Spinal cord (tissue), 10 donors: ENCODE data around the gene GCNT4. TPM values are rescaled to one million over a fixed set of nuclear protein-coding genes. Genes with fewer than 3 reads are reported as not detected.

Experiments used
- DNase-seq, 6 donors: peaks; one replicate each; pipeline versions ENCODE4 v3.0.0 to v3.0.0-alpha.2; 2013 to 2015; ENCODE audit warnings: low spot score in 6 of 6, low read depth in 4 of 6
- H3K27ac ChIP-seq: one replicate; pipeline ENCODE4 v1.5.1; 2013; ENCODE audit warnings: low read depth, low read length, control low read depth
- H3K27me3 ChIP-seq: one replicate; pipeline ENCODE4 v1.6.1; 2013; ENCODE audit warnings: low read length; ENCODE audit not compliant: control insufficient read depth, insufficient read depth
- H3K36me3 ChIP-seq: one replicate; pipeline ENCODE4 v1.6.1; 2013; ENCODE audit warnings: low read length; ENCODE audit not compliant: control insufficient read depth, insufficient read depth
- H3K4me1 ChIP-seq: one replicate; pipeline ENCODE4 v1.6.1; 2013; ENCODE audit warnings: low read length; ENCODE audit not compliant: control insufficient read depth, insufficient read depth
- H3K4me3 ChIP-seq: one replicate; pipeline ENCODE4 v1.5.1; 2013; ENCODE audit warnings: low read depth, low read length, control low read depth
- H3K9me3 ChIP-seq: one replicate; pipeline ENCODE4 v1.6.1; 2013; ENCODE audit warnings: low read length; ENCODE audit not compliant: control insufficient read depth, insufficient read depth
- WGBS: methylation state at CpG from one replicate; pipeline ENCODE4 v1.1.5; 2013; ENCODE audit warnings: missing lambda C conversion rate; ENCODE audit not compliant: insufficient coverage; 5-methylcytosine and 5-hydroxymethylcytosine counted together
- polyA plus RNA-seq, 2 donors: library from polyadenylated mRNA; unstranded; fragments of 120-200 nt; gene quantifications; one replicate each; pipeline ENCODE4 v1.2.1, GENCODE V29; 2013; ENCODE audit not compliant: insufficient read length in 2 of 2
- total RNA-seq, 2 donors: library from RNA; depleted of rRNA in 1 of 2; stranded (reverse); fragments of 120-200 nt in 1 of 2; fragments of >200 nt in 1 of 2; gene quantifications; one replicate each; pipeline versions ENCODE4 v1.2.3 to v1.2.4, GENCODE V29; 2013 to 2014
- donor health status: healthy.

Gene GCNT4
- total and polyA plus RNA-seq, 4 donors, result 0.66 to 2.9 (median 1.1) TPM

GRCh38 chr5:75044406-75044805 lies 8.0 kb downstream of the GCNT4 start:
- DNase-seq, result peak in 1 of 6 donors; percentile 6
- H3K9me3 ChIP-seq, result no peaks in the 10 kb centered on the region
- H3K27ac ChIP-seq, result no peak overlapping the region
- H3K4me1 ChIP-seq, result no peaks in the 10 kb centered on the region
- no peaks in the 10 kb centered on the region for H3K36me3 ChIP-seq
- H3K27me3 ChIP-seq, result peaks cover 2% of the 10 kb centered on the region
- no peak overlapping the region for H3K4me3 ChIP-seq
- 80% methylated on average over 6 of the region's 7 CpGs for WGBS

GRCh38 chr5:75043633-75044264 lies 8.6 kb downstream of the GCNT4 start:
- Histone ChIP-seq H3K9me3 (no peaks in the 10 kb centered on the region), H3K27ac (no peak overlapping the region), H3K4me3 (no peak overlapping the region), H3K27me3 (peaks cover 2% of the 10 kb centered on the region), H3K36me3 (no peaks in the 10 kb centered on the region), H3K4me1 (no peaks in the 10 kb centered on the region)
- WGBS, result 100% methylated on average over 3 of the region's 7 CpGs
- DNase-seq, result peak in 1 of 6 donors; percentile 38

GRCh38 chr5:75042522-75042921 lies 9.8 kb downstream of the GCNT4 start:
- no CpG with 5 or more reads among the region's 1 CpG for WGBS
- DNase-seq, result peak in 1 of 6 donors; percentile 61
- H3K4me1 ChIP-seq, result no peaks in the 10 kb centered on the region
- H3K9me3 ChIP-seq, result no peaks in the 10 kb centered on the region
- H3K36me3 ChIP-seq, result no peaks in the 10 kb centered on the region
- no peak overlapping the region for H3K4me3 ChIP-seq
- no peak overlapping the region for H3K27ac ChIP-seq
- H3K27me3 ChIP-seq, result no peaks in the 10 kb centered on the region

- Histone ChIP-seq H3K4me3 (no peak overlapping the region), H3K9me3 (no peaks in the 10 kb centered on the region), H3K27ac (no peak overlapping the region), H3K36me3 (no peaks in the 10 kb centered on the region), H3K4me1 (no peaks in the 10 kb centered on the region), H3K27me3 (no peaks in the 10 kb centered on the region)
- peak in 1 of 6 donors; percentile 12 for DNase-seq
- 80% methylated on average over 3 of the region's 4 CpGs for WGBS
These were observed 11.4 kb downstream of the GCNT4 start for GRCh38 chr5:75040973-75041372.

GRCh38 chr5:75037106-75037505 lies 15.3 kb downstream of the GCNT4 start:
- H3K9me3 ChIP-seq, result no peaks in the 10 kb centered on the region
- no peak overlapping the region for H3K4me3 ChIP-seq
- 80% methylated on average over 1 of the region's 4 CpGs for whole genome bisulfite sequencing
- no peak overlapping the region for H3K27ac ChIP-seq
- H3K4me1 ChIP-seq, result no peaks in the 10 kb centered on the region
- no peaks in the 10 kb centered on the region for H3K27me3 ChIP-seq
- DNase-seq, result no peak
- H3K36me3 ChIP-seq, result no peaks in the 10 kb centered on the region

GRCh38 chr5:75034137-75034739 lies 18.1 kb downstream of the GCNT4 start:
- no peaks in the 10 kb centered on the region for H3K27me3 ChIP-seq
- H3K4me3 ChIP-seq, result no peak overlapping the region
- no peak for DNase-seq
- H3K9me3 ChIP-seq, result no peaks in the 10 kb centered on the region
- no peaks in the 10 kb centered on the region for H3K36me3 ChIP-seq
- H3K27ac ChIP-seq, result no peak overlapping the region
- H3K4me1 ChIP-seq, result no peaks in the 10 kb centered on the region
- 96% methylated on average over 3 of the region's 6 CpGs for WGBS

GRCh38 chr5:75031366-75031765 lies 21.0 kb downstream of the GCNT4 start:
- Histone ChIP-seq H3K9me3 (no peaks in the 10 kb centered on the region), H3K27ac (no peak overlapping the region), H3K27me3 (no peaks in the 10 kb centered on the region), H3K36me3 (no peaks in the 10 kb centered on the region), H3K4me3 (no peak overlapping the region), H3K4me1 (no peaks in the 10 kb centered on the region)
- WGBS, result no CpG with 5 or more reads among the region's 3 CpGs
- DNase-seq, result no peak

- Histone ChIP-seq H3K4me3 (no peak overlapping the region), H3K36me3 (no peaks in the 10 kb centered on the region), H3K27me3 (no peaks in the 10 kb centered on the region), H3K9me3 (no peaks in the 10 kb centered on the region), H3K4me1 (no peaks in the 10 kb centered on the region), H3K27ac (no peak overlapping the region)
- WGBS, result no CpG with 5 or more reads among the region's 3 CpGs
- DNase-seq, result no peak
These were observed 24.3 kb downstream of the GCNT4 start for GRCh38 chr5:75028090-75028489.

GRCh38 chr5:75023368-75024159 lies 28.8 kb downstream of the GCNT4 start:
- Histone ChIP-seq H3K27ac (no peak overlapping the region), H3K4me3 (no peak overlapping the region), H3K9me3 (no peaks in the 10 kb centered on the region), H3K4me1 (no peaks in the 10 kb centered on the region), H3K27me3 (no peaks in the 10 kb centered on the region), H3K36me3 (no peaks in the 10 kb centered on the region)
- no peak for DNase-seq
- WGBS, result 86% methylated on average over 4 of the region's 9 CpGs
